HepG2 (cell line): ENCODE data around the gene FTCD. TPM values are rescaled to one million over a fixed set of nuclear protein-coding genes. Genes with fewer than 3 reads are reported as not detected.
A peak's percentile ranks its signal among the peaks of the same experiment; 100 is the strongest.

Source experiments
- ATF7-NPFF ChIP-seq: sonication (generic); formaldehyde crosslinking; IDR thresholded peaks from 2 replicates; pipeline ENCODE4 v1.8.1; 2023; ENCODE audit warnings: mild to moderate bottlenecking, low read depth, missing genetic modification reagents, moderate library complexity
- BCL6 ChIP-seq: IDR thresholded peaks from 2 replicates; pipeline ENCODE4 v1.6.1; 2016; ENCODE audit warnings: missing genetic modification reagents, missing compliant biosample characterization
- FOXA3 ChIP-seq: IDR thresholded peaks from 2 replicates; pipeline ENCODE4 v1.6.1; 2016; ENCODE audit warnings: missing genetic modification reagents, missing compliant biosample characterization
- FOXM1 ChIP-seq: sonication (generic); formaldehyde crosslinking; IDR thresholded peaks from 2 replicates; pipeline ENCODE4 v1.5.0; 2020; ENCODE audit warnings: missing genetic modification reagents
- HNRNPLL ChIP-seq: fragments of 200-400 bp; formaldehyde crosslinking; IDR thresholded peaks from 2 replicates; pipeline ENCODE4 v1.6.1; 2017; ENCODE audit warnings: mild to moderate bottlenecking, low read depth, low read length; ENCODE audit not compliant: poor library complexity, severe bottlenecking
- LBX2 ChIP-seq: sonication (generic); formaldehyde crosslinking; IDR thresholded peaks from 2 replicates; pipeline ENCODE4 v1.5.0; 2020; ENCODE audit warnings: missing genetic modification reagents, mild to moderate bottlenecking, borderline replicate concordance
- MYNN ChIP-seq: sonication (generic); formaldehyde crosslinking; IDR thresholded peaks from 2 replicates; pipeline ENCODE4 v1.4.0; 2020; ENCODE audit warnings: mild to moderate bottlenecking, low read depth, missing genetic modification reagents
- NR2C2 ChIP-seq: sonication (generic); formaldehyde crosslinking; IDR thresholded peaks from 2 replicates; pipeline ENCODE4 v1.4.0; 2020; ENCODE audit warnings: missing genetic modification reagents, mild to moderate bottlenecking, moderate library complexity, borderline replicate concordance
- SIX4 ChIP-seq: sonication (generic); formaldehyde crosslinking; IDR thresholded peaks from 2 replicates; pipeline ENCODE4 v1.4.0; 2020; ENCODE audit warnings: missing genetic modification reagents
- SYNCRIP ChIP-seq: fragments of 200-400 bp; formaldehyde crosslinking; IDR thresholded peaks from 2 replicates; pipeline ENCODE4 v1.6.1; 2018; ENCODE audit warnings: mild to moderate bottlenecking, low read depth, low read length; ENCODE audit not compliant: insufficient read depth
- ZFP41 ChIP-seq: sonication (generic); formaldehyde crosslinking; IDR thresholded peaks from 2 replicates; pipeline ENCODE4 v1.4.0; 2020; ENCODE audit warnings: mild to moderate bottlenecking, missing genetic modification reagents, borderline replicate concordance
- ZNF234 ChIP-seq: sonication (generic); formaldehyde crosslinking; conservative IDR thresholded peaks from 2 replicates; pipeline ENCODE4 v1.5.1; 2020; ENCODE audit warnings: mild to moderate bottlenecking, missing genetic modification reagents
- ZNF318 ChIP-seq: sonication (generic); formaldehyde crosslinking; IDR thresholded peaks from 2 replicates; pipeline ENCODE4 v1.4.0; 2020; ENCODE audit warnings: mild to moderate bottlenecking, missing genetic modification reagents
- ZNF367 ChIP-seq: sonication (generic); formaldehyde crosslinking; IDR thresholded peaks from 2 replicates; pipeline ENCODE4 v1.4.0; 2020; ENCODE audit warnings: missing genetic modification reagents, borderline replicate concordance
- ZNF451 ChIP-seq: sonication (generic); formaldehyde crosslinking; IDR thresholded peaks from 2 replicates; pipeline ENCODE4 v1.5.0; 2020; ENCODE audit warnings: mild to moderate bottlenecking, missing genetic modification reagents
- ZNF530 ChIP-seq: sonication (generic); formaldehyde crosslinking; IDR thresholded peaks from 2 replicates; pipeline ENCODE4 v1.5.0; 2020; ENCODE audit warnings: low read depth, mild to moderate bottlenecking, missing genetic modification reagents
- ZNF605 ChIP-seq: sonication (generic); formaldehyde crosslinking; IDR thresholded peaks from 2 replicates; pipeline ENCODE4 v1.8.0; 2022; ENCODE audit warnings: mild to moderate bottlenecking, missing genetic modification reagents
- ZNF619 ChIP-seq: sonication (generic); formaldehyde crosslinking; IDR thresholded peaks from 2 replicates; pipeline ENCODE4 v1.4.0; 2020; ENCODE audit warnings: mild to moderate bottlenecking, missing genetic modification reagents
- ZNF691 ChIP-seq: sonication (generic); formaldehyde crosslinking; IDR thresholded peaks from 2 replicates; pipeline ENCODE4 v1.4.0; 2020; ENCODE audit warnings: missing genetic modification reagents, low read depth, mild to moderate bottlenecking, borderline replicate concordance
- ZNF7 ChIP-seq: IDR thresholded peaks from 2 replicates; pipeline ENCODE4 v1.6.1; 2016; ENCODE audit warnings: missing biosample characterization, missing genetic modification reagents
- polyA plus RNA-seq, 8 experiments: library from polyadenylated mRNA; depleted of rRNA in 3 of 8; stranded (reverse) in 7 of 8; unstranded in 1 of 8; fragments of >200 nt; fragmentation: Illumina TruSeq in 4 of 8; extraction: Trizol in 4 of 8; gene quantifications; 2 replicates each; pipeline versions ENCODE4 v1.2.1 to v1.2.3, GENCODE V29; 2011 to 2016; ENCODE audit warnings: low read depth in 4 of 8, missing spikeins in 1 of 8, mixed read lengths in 1 of 8; ENCODE audit not compliant: insufficient read depth in 1 of 8
- total RNA-seq, 5 experiments: library from RNA; depleted of rRNA; stranded (reverse); fragments of >200 nt; fragmentation: Illumina TruSeq; extraction: Trizol; gene quantifications; 2 replicates each; pipeline ENCODE4 v1.2.3, GENCODE V29; 2016; ENCODE audit warnings: low read depth in 1 of 5

FTCD gene
- total and polyA plus RNA-seq, 2 of the 13 experiments (the other 11 are each of a cell fraction or from before 2014, with no cell fraction given) = 75.7 to 105 TPM

DNA sequence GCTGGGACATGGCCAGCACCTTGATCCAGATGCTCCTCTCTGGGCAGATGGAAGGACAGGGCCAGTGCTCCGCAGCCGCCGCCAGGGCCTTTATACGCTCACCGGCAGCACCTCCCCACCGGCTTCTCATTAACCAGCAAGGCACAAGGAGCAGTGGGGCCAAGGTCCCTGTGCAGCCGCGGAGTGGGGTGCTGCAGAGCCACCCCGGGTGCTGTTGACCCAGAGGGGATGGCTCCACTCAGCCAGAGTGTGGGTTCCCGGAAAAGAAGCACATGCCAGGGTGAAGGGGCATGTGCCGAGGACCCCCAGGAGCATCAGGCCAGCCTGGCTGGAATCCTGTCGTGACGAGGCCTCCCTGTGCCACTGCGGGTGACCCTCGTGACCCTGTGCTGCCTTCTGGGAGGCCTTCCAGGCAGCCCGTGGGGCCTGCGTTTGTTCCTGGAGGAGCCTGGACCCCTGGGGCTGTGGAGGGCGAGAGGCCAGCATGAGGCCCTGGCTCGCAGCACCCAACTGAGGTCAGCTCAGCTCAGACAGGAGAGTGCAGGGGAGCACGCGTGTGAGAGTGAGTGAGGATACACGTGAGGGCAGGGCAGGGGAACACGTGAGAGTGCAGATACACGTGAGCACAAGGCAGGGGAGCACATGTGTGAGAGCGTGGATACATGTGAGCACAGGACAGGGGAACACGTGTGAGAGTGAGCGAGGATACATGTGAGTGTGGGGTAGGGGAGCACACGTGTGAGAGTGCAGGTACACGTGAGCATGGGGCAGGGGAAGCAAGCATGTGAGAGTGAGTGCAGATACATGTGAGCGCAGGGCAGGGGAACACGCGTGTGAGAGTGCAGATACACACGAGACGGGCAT lies at the start of gene FTCD (continued):
- TF ChIP-seq ZNF605 (CRISPR knock-in tag) (peak; percentile 87), ZNF530 (CRISPR knock-in tag) (no peak), ZNF234 (CRISPR knock-in tag) (no peak), SIX4 (CRISPR knock-in tag) (no peak), SYNCRIP (no peak), ZNF7 (no peak), FOXM1 (CRISPR knock-in tag) (0 out of 2 replicates have a peak, but pooled peaks have one; percentile 70), ATF7-NPFF (CRISPR knock-in tag) (peak; percentile 57; the same call in 1 of the 2 replicates), LBX2 (CRISPR knock-in tag) (peak; percentile 77; the same call in 1 of the 2 replicates), NR2C2 (CRISPR knock-in tag) (peak; percentile 43), MYNN (no peak), ZNF451 (CRISPR knock-in tag) (peak; percentile 63; the same call in 1 of the 2 replicates), ZNF367 (CRISPR knock-in tag) (no peak), BCL6 (0 out of 2 replicates have a peak, but pooled peaks have one; percentile 3), HNRNPLL (peak; percentile 56), ZNF619 (CRISPR knock-in tag) (peak; percentile 86), ZNF691 (no peak; the same call in none of the 2 replicates), ZFP41 (CRISPR knock-in tag) (peak; percentile 26; the same call in 1 of the 2 replicates), FOXA3 (peak; percentile 18; the same call in 1 of the 2 replicates), ZNF318 (no peak)
